Keratinocyte (primary cell): ENCODE measurements around the gene ENTHD1. TPM values are rescaled to one million over a fixed set of nuclear protein-coding genes. Genes with fewer than 3 reads are reported as not detected.

Source experiments
- DNase-seq: peaks from one replicate; pipeline ENCODE4 v3.0.0-alpha.2; 2011; ENCODE audit warnings: low read depth, missing footprints, low spot score
- FAIRE-seq: peaks from 2 replicates; lab custom pipeline; 2011; peaks lifted over from hg19 to GRCh38; lab: Jason Lieb, UNC
- H2AFZ ChIP-seq: 2 replicates; pipeline ENCODE4 v1.6.0; 2012; ENCODE audit warnings: low read length, control low read depth, inconsistent platforms; ENCODE audit not compliant: control insufficient read depth
- H3K27ac ChIP-seq: 2 replicates; pipeline ENCODE4 v1.5.1; 2011; ENCODE audit warnings: low read length; ENCODE audit not compliant: control insufficient read depth, insufficient read depth
- H3K27me3 ChIP-seq: 3 replicates; pipeline ENCODE4 v1.6.0; 2011; ENCODE audit warnings: low read length; ENCODE audit not compliant: control insufficient read depth, insufficient read depth; ENCODE audit errors: extremely low read depth
- H3K36me3 ChIP-seq, 2 experiments: 2 replicates in 1 of 2; 3 replicates in 1 of 2; pipeline ENCODE4 v1.5.1; 2011; ENCODE audit warnings: low read length in 2 of 2, mild to moderate bottlenecking in 1 of 2; ENCODE audit not compliant: control insufficient read depth in 2 of 2, insufficient read depth in 2 of 2; ENCODE audit errors: extremely low read depth in 1 of 2
- H3K4me1 ChIP-seq: 3 replicates; pipeline ENCODE4 v1.5.1; 2011; ENCODE audit warnings: low read length; ENCODE audit not compliant: control insufficient read depth, insufficient read depth; ENCODE audit errors: extremely low read depth
- H3K4me2 ChIP-seq: 3 replicates; pipeline ENCODE4 v1.6.0; 2011; ENCODE audit warnings: low read depth, low read length; ENCODE audit not compliant: control insufficient read depth, insufficient read depth; ENCODE audit errors: extremely low read depth
- H3K4me3 ChIP-seq, 3 experiments: fragments of 200-600 bp in 1 of 3; sonication (generic) in 1 of 3; 2 replicates in 2 of 3; 3 replicates in 1 of 3; pipeline ENCODE4 v1.5.1; 2011 to 2016; ENCODE audit warnings: low read length in 3 of 3, mild to moderate bottlenecking in 3 of 3, control low read depth in 2 of 3, inconsistent platforms in 1 of 3, low read depth in 1 of 3, mixed read lengths in 1 of 3, mixed run types in 1 of 3, moderate library complexity in 1 of 3; ENCODE audit not compliant: control insufficient read depth in 2 of 3, insufficient read depth in 2 of 3; ENCODE audit errors: extremely low read depth in 1 of 3
- H3K79me2 ChIP-seq: 2 replicates; pipeline ENCODE4 v1.6.0; 2012; ENCODE audit warnings: low read length; ENCODE audit not compliant: control insufficient read depth, insufficient read depth
- H3K9ac ChIP-seq: 3 replicates; pipeline ENCODE4 v1.6.0; 2011; ENCODE audit warnings: low read length; ENCODE audit not compliant: control insufficient read depth, insufficient read depth; ENCODE audit errors: extremely low read depth
- H3K9me1 ChIP-seq: 3 replicates; pipeline ENCODE4 v1.6.0; 2011; ENCODE audit warnings: low read length; ENCODE audit not compliant: control insufficient read depth, insufficient read depth; ENCODE audit errors: extremely low read depth
- H3K9me3 ChIP-seq: 2 replicates; pipeline ENCODE4 v1.5.1; 2012; ENCODE audit warnings: low read depth, low read length; ENCODE audit not compliant: control insufficient read depth
- H4K20me1 ChIP-seq: 3 replicates; pipeline ENCODE4 v1.6.0; 2011; ENCODE audit warnings: low read length; ENCODE audit not compliant: control insufficient read depth, insufficient read depth; ENCODE audit errors: extremely low read depth
- EZH2 ChIP-seq: IDR thresholded peaks from one replicate; pipeline ENCODE4 v1.6.1; 2012; ENCODE audit warnings: inconsistent platforms, mild to moderate bottlenecking, low read length, moderate library complexity
- dilution Hi-C: fragments of 300-500 bp; cut with MboI; formaldehyde crosslinking; loops from one replicate; pipeline ENCODE4 v1.7.0; 2020; ENCODE audit warnings: low sequenced_read_pairs; ENCODE audit not compliant: extremely low pct_ligation_motif_present
- polyA plus RNA-seq, 5 experiments: library from polyadenylated mRNA; depleted of rRNA in 3 of 5; stranded (reverse) in 3 of 5; stranded (forward) in 1 of 5; unstranded in 1 of 5; fragments of >200 nt; gene quantifications; 1 replicate in 1 of 5; 2 replicates in 3 of 5; 3 replicates in 1 of 5; pipeline versions ENCODE4 v1.2.1 to v1.2.3, GENCODE V29; 2011 to 2012; ENCODE audit warnings: missing spikeins in 2 of 5, low read depth in 1 of 5, low replicate concordance in 1 of 5
- TF ChIP-seq, protein P1 (sequence below), 3 experiments: IDR thresholded peaks in 1 of 3; conservative IDR thresholded peaks in 1 of 3; optimal IDR thresholded peaks in 1 of 3; 2 replicates in 2 of 3; 3 replicates in 1 of 3; pipeline versions ENCODE3 to v1.5.1; 2011; ENCODE audit warnings: low read length in 3 of 3, mild to moderate bottlenecking in 3 of 3, moderate library complexity in 2 of 3, control low read depth in 1 of 3, inconsistent platforms in 1 of 3; ENCODE audit not compliant: insufficient read depth in 2 of 3; ENCODE audit errors: extremely low read depth in 1 of 3

Gene ENTHD1
- polyA plus RNA-seq, 1 donor (not counting 4 experiments of a cell fraction or from before 2014, with no cell fraction given): not detected

DNA sequence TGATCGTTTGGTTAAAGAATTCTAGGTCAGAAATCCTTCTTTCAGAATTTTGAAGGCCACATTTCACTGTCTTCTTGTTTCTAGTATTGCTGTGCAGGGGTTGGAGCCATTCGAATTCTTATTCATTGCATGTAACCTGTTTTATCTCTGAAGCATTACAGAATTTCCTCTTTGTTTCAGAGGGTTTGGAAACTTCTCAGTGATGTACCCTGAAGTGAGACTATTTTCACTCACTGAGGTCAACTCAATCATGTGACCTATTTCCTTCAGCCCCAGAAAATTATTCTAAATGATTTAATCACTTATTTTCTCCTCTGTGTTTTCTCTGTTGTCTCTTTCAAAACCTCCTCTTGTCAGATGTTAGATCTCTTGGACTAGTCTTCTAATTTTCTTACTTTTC is 147.8 kb downstream of the ENTHD1 start:
- Histone ChIP-seq H3K4me3 (no peak overlapping the region), H3K36me3 (no peaks in the 10 kb centered on the region), H3K4me1 (no peaks in the 10 kb centered on the region), H3K4me2 (no peak overlapping the region), H4K20me1 (no peaks in the 10 kb centered on the region), H3K27ac (no peak overlapping the region), H3K79me2 (no peaks in the 10 kb centered on the region), H2AFZ (no peak overlapping the region), H3K9me1 (no peaks in the 10 kb centered on the region), H3K9ac (no peak overlapping the region), H3K27me3 (peaks cover 14% of the 10 kb centered on the region), H3K9me3 (no peaks in the 10 kb centered on the region)
- DNase-seq (no peak), FAIRE-seq (no peak)
- no peak for TF ChIP-seq EZH2
- TF ChIP-seq, protein P1, sequence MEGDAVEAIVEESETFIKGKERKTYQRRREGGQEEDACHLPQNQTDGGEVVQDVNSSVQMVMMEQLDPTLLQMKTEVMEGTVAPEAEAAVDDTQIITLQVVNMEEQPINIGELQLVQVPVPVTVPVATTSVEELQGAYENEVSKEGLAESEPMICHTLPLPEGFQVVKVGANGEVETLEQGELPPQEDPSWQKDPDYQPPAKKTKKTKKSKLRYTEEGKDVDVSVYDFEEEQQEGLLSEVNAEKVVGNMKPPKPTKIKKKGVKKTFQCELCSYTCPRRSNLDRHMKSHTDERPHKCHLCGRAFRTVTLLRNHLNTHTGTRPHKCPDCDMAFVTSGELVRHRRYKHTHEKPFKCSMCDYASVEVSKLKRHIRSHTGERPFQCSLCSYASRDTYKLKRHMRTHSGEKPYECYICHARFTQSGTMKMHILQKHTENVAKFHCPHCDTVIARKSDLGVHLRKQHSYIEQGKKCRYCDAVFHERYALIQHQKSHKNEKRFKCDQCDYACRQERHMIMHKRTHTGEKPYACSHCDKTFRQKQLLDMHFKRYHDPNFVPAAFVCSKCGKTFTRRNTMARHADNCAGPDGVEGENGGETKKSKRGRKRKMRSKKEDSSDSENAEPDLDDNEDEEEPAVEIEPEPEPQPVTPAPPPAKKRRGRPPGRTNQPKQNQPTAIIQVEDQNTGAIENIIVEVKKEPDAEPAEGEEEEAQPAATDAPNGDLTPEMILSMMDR (optimal IDR thresholded peaks at IDR 0.05 in 1 of 3, IDR thresholded peaks at IDR 0.05 in 1 of 3, conservative IDR thresholded peaks at IDR 0.05 in 1 of 3; ENCODE audit: extremely low read depth in 1 of 3, insufficient read depth in 2 of 3, low read length in 3 of 3): no peak
- dilution Hi-C loops: no loop called here

DNA sequence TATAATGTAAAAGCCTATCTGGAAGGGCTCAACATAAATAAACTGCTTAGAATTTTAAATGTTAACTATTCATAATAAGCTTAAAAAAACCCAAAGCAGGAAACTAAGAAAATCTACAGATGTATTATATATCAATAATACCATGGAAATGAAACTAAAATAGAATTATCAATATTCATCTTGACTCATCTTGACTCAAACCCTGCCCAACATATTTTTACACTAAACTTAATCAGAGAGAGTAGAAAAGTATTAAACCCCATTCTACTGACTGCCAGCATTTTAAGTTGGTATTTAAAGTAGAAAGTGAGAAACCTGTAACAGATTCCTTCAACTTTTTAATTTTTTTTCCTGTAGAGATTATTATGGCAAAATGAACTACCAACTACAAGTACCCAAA is 149.2 kb downstream of the ENTHD1 start:
- Histone ChIP-seq H3K27me3 (peaks cover 7% of the 10 kb centered on the region), H3K9ac (no peak overlapping the region), H3K4me3 (no peak overlapping the region), H3K4me2 (no peak overlapping the region), H3K27ac (no peak overlapping the region), H3K4me1 (no peaks in the 10 kb centered on the region), H3K79me2 (no peaks in the 10 kb centered on the region), H3K9me3 (no peaks in the 10 kb centered on the region), H2AFZ (no peak overlapping the region), H3K36me3 (no peaks in the 10 kb centered on the region), H3K9me1 (no peaks in the 10 kb centered on the region), H4K20me1 (no peaks in the 10 kb centered on the region)
- dilution Hi-C loops: no loop called here
- DNase-seq (no peak), FAIRE-seq (no peak)
- no peak for TF ChIP-seq EZH2
- TF ChIP-seq, protein P1 (optimal IDR thresholded peaks at IDR 0.05 in 1 of 3, IDR thresholded peaks at IDR 0.05 in 1 of 3, conservative IDR thresholded peaks at IDR 0.05 in 1 of 3; ENCODE audit: extremely low read depth in 1 of 3, insufficient read depth in 2 of 3, low read length in 3 of 3): no peak
